SK-N-MC (cell line): ENCODE data around the gene ZNF407.

Experiments
- EZH2 ChIP-seq: fragments of 200-600 bp; sonication (generic); IDR thresholded peaks from one replicate; pipeline ENCODE4 v1.6.1; 2017; ENCODE audit warnings: antibody characterized with exemption
- POLR2AphosphoS5 ChIP-seq: IDR thresholded peaks from 2 replicates; pipeline ENCODE4 v1.6.1; 2012; ENCODE audit warnings: mild to moderate bottlenecking, low read depth, low read length, borderline replicate concordance

DNA sequence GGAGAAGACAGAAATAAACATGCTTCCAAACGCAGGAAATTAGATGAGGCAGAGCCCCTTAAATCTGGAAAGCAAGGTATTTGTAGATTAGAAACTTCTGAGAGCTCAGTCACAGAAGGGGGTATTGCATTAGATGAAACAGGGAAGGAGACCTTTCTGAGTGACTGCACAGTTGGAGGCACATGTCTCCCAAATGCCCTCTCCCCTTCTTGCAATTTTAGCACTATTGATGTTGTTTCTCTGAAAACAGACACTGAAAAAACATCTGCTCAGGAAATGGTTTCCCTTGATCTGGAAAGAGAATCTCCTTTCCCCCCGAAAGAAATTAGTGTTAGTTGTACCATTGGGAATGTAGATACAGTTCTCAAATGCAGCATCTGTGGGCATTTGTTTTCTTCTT lies 33.5 kb downstream of the ZNF407 start:
- no peak for TF ChIP-seq EZH2
- TF ChIP-seq POLR2AphosphoS5 = no peak
